Natural killer cell (primary cell): ENCODE data around the gene PRR36. TPM values are rescaled to one million over a fixed set of nuclear protein-coding genes. Genes with fewer than 3 reads are reported as not detected.

ENCODE experiments used
- ATAC-seq, 3 donors: fragments of 150-1000 bp in 2 of 3; fragments of 200-7000 bp in 1 of 3; cut with Tn5 transposase; 1 replicate in 1 of 3; 2 replicates in 2 of 3; pipeline ENCODE4 v1.10.0; 2021; ENCODE audit warnings: mild to moderate bottlenecking in 2 of 3, moderate library complexity in 2 of 3
- DNase-seq, 2 donors: peaks; one replicate each; pipeline versions ENCODE4 v3.0.0 to v3.0.0-alpha.2; 2013 to 2021; ENCODE audit warnings: mixed read lengths in 1 of 2
- H3K27ac ChIP-seq: one replicate; pipeline ENCODE4 v1.5.1; 2013; ENCODE audit warnings: mild to moderate bottlenecking, low read length
- H3K27me3 ChIP-seq: one replicate; pipeline ENCODE4 v1.6.1; 2013; ENCODE audit warnings: low read length; ENCODE audit not compliant: control insufficient read depth, insufficient read depth
- H3K36me3 ChIP-seq: one replicate; pipeline ENCODE4 v1.6.1; 2013; ENCODE audit warnings: low read length; ENCODE audit not compliant: control insufficient read depth, insufficient read depth
- H3K4me1 ChIP-seq: one replicate; pipeline ENCODE4 v1.6.1; 2013; ENCODE audit warnings: low read length; ENCODE audit not compliant: control insufficient read depth, insufficient read depth
- H3K4me3 ChIP-seq: one replicate; pipeline ENCODE4 v1.5.1; 2013; ENCODE audit warnings: low read length
- H3K9me3 ChIP-seq: one replicate; pipeline ENCODE4 v1.6.1; 2013; ENCODE audit warnings: low read length; ENCODE audit not compliant: control insufficient read depth, insufficient read depth
- H3K27ac Mint-ChIP-seq, 2 donors: one replicate each; pipeline ENCODE4 v1.8.0; 2022; ENCODE audit warnings: mild to moderate bottlenecking in 2 of 2, mixed read lengths in 2 of 2, moderate library complexity in 1 of 2
- H3K27me3 Mint-ChIP-seq, 2 donors: one replicate each; pipeline ENCODE4 v1.8.0; 2022; ENCODE audit warnings: low read depth in 2 of 2, mixed read lengths in 2 of 2
- H3K36me3 Mint-ChIP-seq: one replicate; pipeline ENCODE4 v1.8.0; 2022; ENCODE audit warnings: mixed read lengths
- H3K4me1 Mint-ChIP-seq, 2 donors: one replicate each; pipeline ENCODE4 v1.8.0; 2022; ENCODE audit warnings: mixed read lengths in 2 of 2
- H3K4me3 Mint-ChIP-seq: one replicate; pipeline ENCODE4 v1.8.0; 2022; ENCODE audit warnings: mild to moderate bottlenecking, moderate library complexity, mixed read lengths
- H3K9me3 Mint-ChIP-seq, 2 donors: one replicate each; pipeline ENCODE4 v1.8.0; 2022; ENCODE audit warnings: mixed read lengths in 2 of 2
- CTCF ChIP-seq: fragments of 200-600 bp; IDR thresholded peaks from one replicate; pipeline ENCODE4 v1.8.0; 2022; ENCODE audit warnings: antibody characterized with exemption
- WGBS: methylation state at CpG from one replicate; pipeline ENCODE4 v1.1.7; 2013; ENCODE audit warnings: missing lambda C conversion rate; ENCODE audit not compliant: insufficient coverage; 5-methylcytosine and 5-hydroxymethylcytosine counted together
- intact Hi-C: fragments of 100-400 bp; cut with micrococcal nuclease; formaldehyde crosslinking; loops from one replicate; pipeline ENCODE4 v1.14.2; 2022
- total RNA-seq, 4 donors: library from RNA; stranded (reverse); fragments of 120-200 nt in 1 of 4; gene quantifications; one replicate each; pipeline versions ENCODE4 v1.2.3 to v1.2.4, GENCODE V29; 2013 to 2022

PRR36 gene
- total RNA-seq, 3 donors from 2014 or later (not counting 1 experiment from before 2014, with no cell fraction given): 0.11 to 0.13 (median 0.12) TPM

- Mint-ChIP-seq H3K9me3 (no peaks in the 10 kb centered on the region), H3K4me1 (peaks cover 20 to 34% of the 10 kb centered on the region in 2 donors), H3K36me3 (no peaks in the 10 kb centered on the region), H3K27me3 (peaks cover 0 to 6% of the 10 kb centered on the region in 2 donors), H3K27ac (no peak overlapping the region), H3K4me3 (no peak overlapping the region)
- H3K27ac ChIP-seq: no peak overlapping the region
- ATAC-seq (no peak), DNase-seq (no peak)
- TF ChIP-seq CTCF: no peak
- no peaks in the 10 kb centered on the region for H3K9me3 ChIP-seq
- H3K4me3 ChIP-seq: no peak overlapping the region
- H3K4me1 ChIP-seq: peaks cover 28% of the 10 kb centered on the region
- WGBS: 93% methylated on average over 5 of the region's 7 CpGs
- intact Hi-C loops: no loop called here
- H3K27me3 ChIP-seq: no peaks in the 10 kb centered on the region
- H3K36me3 ChIP-seq: peaks cover 9% of the 10 kb centered on the region
Measured at GRCh38 chr19:7901337-7901736, 27.1 kb upstream of the PRR36 start.

- intact Hi-C loops: no loop called here
Measured at GRCh38 chr19:7900931-7901330, 26.7 kb upstream of the PRR36 start.

GRCh38 chr19:7900401-7900870 lies 26.2 kb upstream of the PRR36 start:
- Mint-ChIP-seq H3K27ac (no peak overlapping the region), H3K27me3 (peaks cover 0 to 6% of the 10 kb centered on the region in 2 donors), H3K9me3 (no peaks in the 10 kb centered on the region), H3K4me3 (no peak overlapping the region), H3K36me3 (no peaks in the 10 kb centered on the region), H3K4me1 (peaks cover 20 to 25% of the 10 kb centered on the region in 2 donors)
- no peak for ATAC-seq
- Histone ChIP-seq H3K9me3 (no peaks in the 10 kb centered on the region), H3K4me3 (no peak overlapping the region), H3K36me3 (peaks cover 4% of the 10 kb centered on the region), H3K27ac (no peak overlapping the region), H3K27me3 (no peaks in the 10 kb centered on the region), H3K4me1 (peaks cover 21% of the 10 kb centered on the region)
- TF ChIP-seq CTCF: no peak
- 89% methylated on average over 21 of the region's 21 CpGs for WGBS
- intact Hi-C loops: no loop called here
- no peak for DNase-seq

More at GRCh38 chr19:7900931-7901330, 26.7 kb upstream of the PRR36 start:
- no peak for DNase-seq
- peaks cover 5% of the 10 kb centered on the region for H3K36me3 ChIP-seq
- Mint-ChIP-seq H3K27me3 (peaks cover 0 to 6% of the 10 kb centered on the region in 2 donors), H3K36me3 (no peaks in the 10 kb centered on the region), H3K4me3 (no peak overlapping the region), H3K27ac (no peak overlapping the region), H3K9me3 (no peaks in the 10 kb centered on the region), H3K4me1 (peaks cover 20 to 30% of the 10 kb centered on the region in 2 donors)
- no peaks in the 10 kb centered on the region for H3K9me3 ChIP-seq
- no peak overlapping the region for H3K27ac ChIP-seq
- H3K4me3 ChIP-seq: no peak overlapping the region
- no peaks in the 10 kb centered on the region for H3K27me3 ChIP-seq
- WGBS: 93% methylated on average over 3 of the region's 3 CpGs
- no peak for TF ChIP-seq CTCF
- H3K4me1 ChIP-seq: peaks cover 26% of the 10 kb centered on the region
- no peak for ATAC-seq

GRCh38 chr19:7899751-7900378 lies 25.7 kb upstream of the PRR36 start:
- no peak for DNase-seq
- H3K36me3 Mint-ChIP-seq: no peaks in the 10 kb centered on the region
- no peak overlapping the region for H3K4me3 Mint-ChIP-seq

More at GRCh38 chr19:7899751-7900378, 25.7 kb upstream of the PRR36 start:
- no peak overlapping the region for H3K27ac ChIP-seq
- H3K4me1 ChIP-seq: peaks cover 15% of the 10 kb centered on the region
- Mint-ChIP-seq H3K27ac (no peak overlapping the region), H3K4me1 (peaks cover 15 to 19% of the 10 kb centered on the region in 2 donors), H3K27me3 (peaks cover 0 to 6% of the 10 kb centered on the region in 2 donors), H3K9me3 (no peaks in the 10 kb centered on the region)
- no peak overlapping the region for H3K4me3 ChIP-seq
- no peaks in the 10 kb centered on the region for H3K27me3 ChIP-seq
- TF ChIP-seq CTCF: no peak
- no peak for ATAC-seq
- 92% methylated on average over 34 of the region's 34 CpGs for WGBS
- H3K9me3 ChIP-seq: no peaks in the 10 kb centered on the region
- H3K36me3 ChIP-seq: no peaks in the 10 kb centered on the region
- intact Hi-C loops: no loop called here
